GM06990 (cell line): ENCODE measurements around the gene GJC1.

Source experiments
- DNase-seq: peaks from one replicate; pipeline ENCODE4 v3.0.0-alpha.2; 2011; ENCODE audit not compliant: insufficient read length; ENCODE audit errors: extremely low read depth
- H3K27me3 ChIP-seq: replicated peaks from 2 replicates; pipeline ENCODE4 v1.6.0; 2011; ENCODE audit warnings: low read length; ENCODE audit not compliant: control insufficient read depth, insufficient read depth
- H3K36me3 ChIP-seq: 2 replicates; pipeline ENCODE4 v1.5.1; 2011; ENCODE audit warnings: low read length; ENCODE audit not compliant: control insufficient read depth, insufficient read depth
- H3K4me3 ChIP-seq: replicated peaks from 2 replicates; pipeline ENCODE4 v1.5.1; 2011; ENCODE audit warnings: low read depth, mild to moderate bottlenecking, control low read depth, low read length
- TF ChIP-seq, protein P1 (sequence below): IDR thresholded peaks from 2 replicates; pipeline ENCODE4 v1.5.1; 2011; ENCODE audit warnings: low read length, control low read depth, mild to moderate bottlenecking, inconsistent platforms; ENCODE audit not compliant: insufficient read depth, poor library complexity, severe bottlenecking

GJC1 gene

DNA sequence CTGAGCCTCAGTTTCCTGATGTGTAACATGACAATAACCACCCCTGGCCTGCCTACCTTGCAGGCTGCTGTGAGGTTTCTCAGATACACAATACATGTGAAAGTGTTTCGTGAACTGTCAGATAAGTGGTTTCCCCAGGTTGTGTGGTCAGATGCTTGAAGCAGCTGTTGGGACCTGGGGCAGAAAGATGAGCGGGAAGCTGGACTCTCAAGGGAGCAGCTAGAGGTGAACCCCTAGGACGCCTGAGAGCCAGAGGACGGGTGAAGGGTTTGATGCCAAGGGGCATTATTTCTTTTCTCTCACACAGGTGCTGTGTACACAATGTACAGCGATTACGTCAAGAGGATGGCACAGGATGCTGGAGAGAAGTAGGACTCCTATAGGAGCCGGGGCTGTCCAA, 19.9 kb upstream of the GJC1 start:
- Histone ChIP-seq H3K36me3 (peaks cover 26% of the 10 kb centered on the region), H3K4me3 (no peak overlapping the region), H3K27me3 (no peaks in the 10 kb centered on the region)
- DNase-seq, result no peak
- TF ChIP-seq, protein P1, sequence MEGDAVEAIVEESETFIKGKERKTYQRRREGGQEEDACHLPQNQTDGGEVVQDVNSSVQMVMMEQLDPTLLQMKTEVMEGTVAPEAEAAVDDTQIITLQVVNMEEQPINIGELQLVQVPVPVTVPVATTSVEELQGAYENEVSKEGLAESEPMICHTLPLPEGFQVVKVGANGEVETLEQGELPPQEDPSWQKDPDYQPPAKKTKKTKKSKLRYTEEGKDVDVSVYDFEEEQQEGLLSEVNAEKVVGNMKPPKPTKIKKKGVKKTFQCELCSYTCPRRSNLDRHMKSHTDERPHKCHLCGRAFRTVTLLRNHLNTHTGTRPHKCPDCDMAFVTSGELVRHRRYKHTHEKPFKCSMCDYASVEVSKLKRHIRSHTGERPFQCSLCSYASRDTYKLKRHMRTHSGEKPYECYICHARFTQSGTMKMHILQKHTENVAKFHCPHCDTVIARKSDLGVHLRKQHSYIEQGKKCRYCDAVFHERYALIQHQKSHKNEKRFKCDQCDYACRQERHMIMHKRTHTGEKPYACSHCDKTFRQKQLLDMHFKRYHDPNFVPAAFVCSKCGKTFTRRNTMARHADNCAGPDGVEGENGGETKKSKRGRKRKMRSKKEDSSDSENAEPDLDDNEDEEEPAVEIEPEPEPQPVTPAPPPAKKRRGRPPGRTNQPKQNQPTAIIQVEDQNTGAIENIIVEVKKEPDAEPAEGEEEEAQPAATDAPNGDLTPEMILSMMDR, result no peak

DNA sequence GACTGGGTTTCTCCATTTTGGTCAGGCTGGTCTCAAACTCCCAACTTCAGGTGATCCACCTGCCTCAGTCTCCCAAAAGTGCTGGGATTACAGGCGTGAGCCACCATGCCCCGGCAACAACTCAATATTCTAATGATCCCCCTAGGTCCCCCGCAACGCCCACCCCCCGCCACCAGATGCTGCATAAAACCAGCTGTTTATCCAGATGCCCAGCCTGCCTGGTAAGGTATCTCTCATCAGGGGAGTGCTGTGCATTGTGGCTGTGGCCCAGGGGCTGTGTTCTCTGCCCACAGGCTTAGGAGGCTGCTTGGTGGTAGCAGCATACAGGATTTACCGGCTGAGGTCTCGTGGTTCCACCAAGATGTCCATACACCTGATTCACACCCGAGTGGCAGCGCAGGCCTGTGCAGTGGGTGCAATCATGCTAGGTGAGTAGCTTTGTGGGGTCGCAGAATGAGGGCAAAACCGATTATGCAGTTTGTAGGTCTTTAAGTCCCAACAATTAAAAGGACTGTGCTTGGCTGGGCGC, 18.9 kb upstream of the GJC1 start:
- no peak for DNase-seq
- Histone ChIP-seq H3K4me3 (no peak overlapping the region), H3K27me3 (no peaks in the 10 kb centered on the region), H3K36me3 (peaks cover 20% of the 10 kb centered on the region)
- TF ChIP-seq, protein P1, result no peak

DNA sequence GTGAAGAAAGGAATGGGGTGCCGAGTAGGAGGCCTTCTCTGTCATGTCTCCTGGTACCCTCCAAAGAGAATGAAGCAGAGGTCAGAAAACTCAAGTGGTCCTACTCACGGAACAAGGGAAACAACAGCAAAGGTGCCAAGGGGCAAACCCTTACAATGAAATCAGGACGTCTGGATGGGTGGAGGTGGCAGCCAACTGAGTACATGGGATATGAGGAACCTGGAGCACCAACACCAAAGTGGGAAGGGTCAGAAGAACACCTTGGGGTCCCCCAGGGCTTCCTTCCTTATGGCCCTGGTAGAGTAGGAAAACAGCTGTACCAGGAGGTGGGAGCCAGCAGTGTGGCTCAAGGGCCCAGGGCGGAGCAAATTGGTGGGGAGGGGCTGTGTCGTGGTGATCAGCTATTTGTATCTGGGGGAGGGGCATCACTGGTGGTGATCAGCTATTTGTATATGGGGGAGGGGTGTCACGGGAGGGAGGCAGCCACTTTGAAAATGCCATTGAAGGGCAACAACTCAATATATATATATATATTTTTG, 18.2 kb upstream of the GJC1 start:
- DNase-seq, result no peak
- peaks cover 18% of the 10 kb centered on the region for H3K36me3 ChIP-seq
- TF ChIP-seq, protein P1, result no peak
- no peaks in the 10 kb centered on the region for H3K27me3 ChIP-seq
- H3K4me3 ChIP-seq, result no peak overlapping the region

DNA sequence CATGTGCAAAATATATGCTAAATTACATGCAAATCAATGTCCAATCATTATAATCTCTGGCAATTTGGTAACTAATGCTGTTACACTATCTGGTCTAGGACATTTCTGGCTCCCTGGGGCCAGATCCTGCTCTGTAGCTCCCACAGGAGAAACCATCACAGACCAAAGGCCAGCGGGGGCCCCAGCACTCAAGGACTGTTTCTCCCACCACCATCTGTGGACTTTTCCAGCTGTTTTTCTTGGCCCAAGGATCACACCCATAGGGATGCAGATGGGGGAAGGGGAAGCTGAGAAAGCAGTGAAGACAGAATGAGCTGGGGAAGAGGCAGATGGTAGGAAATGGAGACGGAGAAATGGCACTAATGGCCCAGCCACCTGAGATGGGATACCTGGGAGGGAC, 17.5 kb upstream of the GJC1 start, which contains the start of gene HIGD1B:
Gene HIGD1B (plus strand): TSS at position 298 of the 400 bp plus-strand sequence. CDS start 270 bp downstream, outside the sequence.
- Histone ChIP-seq H3K36me3 (peaks cover 14% of the 10 kb centered on the region), H3K27me3 (no peaks in the 10 kb centered on the region), H3K4me3 (no peak within 1 kb of the TSS)
- TF ChIP-seq, protein P1, result no peak
- no peak for DNase-seq

DNA sequence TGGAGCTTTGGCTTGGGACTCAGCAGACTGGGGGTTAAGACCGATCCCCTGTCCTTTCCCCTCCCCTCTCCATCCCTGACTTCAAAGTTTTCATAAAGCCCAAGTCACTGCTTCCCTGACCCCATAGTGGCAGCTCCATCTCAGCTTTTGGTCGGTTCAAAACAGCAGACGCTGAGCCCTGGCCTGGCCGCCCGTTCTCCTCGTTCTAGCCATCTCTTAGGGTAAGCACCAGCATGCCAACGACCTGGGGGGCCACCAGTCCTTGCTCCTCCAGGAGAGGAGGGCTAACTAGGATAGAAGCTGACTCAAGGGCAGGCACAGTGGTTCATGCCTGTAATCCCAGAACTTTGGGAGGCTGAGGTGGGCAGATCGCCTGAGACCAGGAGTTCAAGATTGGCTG, 16.1 kb upstream of the GJC1 start:
- peaks cover 10% of the 10 kb centered on the region for H3K36me3 ChIP-seq
- H3K4me3 ChIP-seq, result no peak overlapping the region
- TF ChIP-seq, protein P1, result no peak
- no peak for DNase-seq
- H3K27me3 ChIP-seq, result no peaks in the 10 kb centered on the region
